ENCODE measurements around the gene SERINC2.
A peak's percentile ranks its signal among the peaks of the same experiment; 100 is the strongest.

SERINC2 gene

GRCh38 chr1:31412732-31413404, at the start of gene SERINC2:
SERINC2 (plus strand) TSS chr1:31413213; CDS start chr1:31413266, 53 bp downstream.
- peak; percentile 83 for DNase-seq (ENCODE audit: low spot score)

- DNase-seq (ENCODE audit: low spot score): no peak
Measured at GRCh38 chr1:31364561-31365250, 48.3 kb upstream of the SERINC2 start.

DNA sequence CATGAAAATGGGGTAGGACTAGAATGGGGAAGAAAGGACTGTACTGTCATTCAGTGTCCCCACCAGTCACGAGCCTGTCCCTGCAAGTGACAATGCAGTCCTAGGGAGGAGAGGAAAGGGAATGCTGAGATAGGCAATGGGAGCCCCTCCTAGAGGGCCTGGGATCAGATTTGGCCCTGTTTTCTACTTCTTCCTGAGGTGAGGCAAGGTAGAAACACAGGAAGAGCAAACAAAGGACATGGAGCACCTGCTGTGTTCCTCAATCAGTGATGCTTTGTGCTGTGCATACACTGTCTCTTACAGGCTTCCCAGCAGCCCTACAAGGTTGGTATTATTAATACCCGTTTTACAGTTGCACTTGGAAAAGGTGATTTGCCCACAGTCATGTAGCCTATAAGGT, 46.2 kb upstream of the SERINC2 start:
- no peak for DNase-seq (ENCODE audit: low spot score)

DNA sequence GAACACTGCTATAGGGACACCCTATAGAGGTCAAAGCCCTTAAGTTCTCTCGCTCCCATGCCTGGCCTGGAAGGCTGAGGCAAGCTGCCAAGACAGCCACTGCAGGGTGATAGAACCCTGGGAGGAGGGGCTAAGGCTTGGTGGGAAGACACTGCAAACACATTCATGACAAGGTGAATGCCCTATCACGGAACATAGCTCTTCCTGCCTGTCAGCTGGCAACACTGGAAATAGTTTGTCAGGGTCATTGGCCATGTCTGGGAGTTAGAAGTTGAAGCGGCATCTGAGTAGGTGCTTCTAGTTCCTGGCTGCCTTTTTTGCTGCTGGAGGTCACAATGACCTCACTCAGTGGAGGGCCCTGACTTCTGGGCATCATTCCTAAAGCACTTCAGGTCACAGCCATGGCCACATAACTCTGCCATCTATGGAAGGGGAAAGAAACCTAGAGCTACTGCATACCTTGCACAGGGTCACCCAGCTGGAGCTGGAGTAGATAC, 44.4 kb upstream of the SERINC2 start:
- DNase-seq (ENCODE audit: low spot score): no peak

GRCh38 chr1:31370021-31370420, 43.0 kb upstream of the SERINC2 start:
- DNase-seq (ENCODE audit: low spot score): no peak

DNA sequence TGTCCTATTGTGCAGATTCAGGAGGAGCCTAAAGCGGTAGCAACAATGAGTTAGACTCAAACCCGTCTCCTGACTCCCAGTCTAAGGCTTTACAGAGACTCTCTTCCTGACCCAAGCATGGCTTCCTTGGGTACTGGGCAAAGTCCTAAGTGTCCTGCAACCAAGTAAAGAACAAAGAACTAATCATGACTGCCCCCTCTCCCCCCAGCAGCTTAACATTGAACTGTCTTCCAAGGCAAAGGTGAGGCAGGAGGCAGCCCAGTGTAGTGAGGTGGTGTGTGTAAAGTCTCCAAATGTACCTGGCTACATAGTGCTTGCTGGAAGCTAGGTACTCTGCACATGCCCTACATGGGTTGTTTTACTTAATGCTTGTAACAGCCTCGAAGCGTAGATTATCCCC, 42.4 kb upstream of the SERINC2 start:
- DNase-seq (ENCODE audit: low spot score): no peak

DNA sequence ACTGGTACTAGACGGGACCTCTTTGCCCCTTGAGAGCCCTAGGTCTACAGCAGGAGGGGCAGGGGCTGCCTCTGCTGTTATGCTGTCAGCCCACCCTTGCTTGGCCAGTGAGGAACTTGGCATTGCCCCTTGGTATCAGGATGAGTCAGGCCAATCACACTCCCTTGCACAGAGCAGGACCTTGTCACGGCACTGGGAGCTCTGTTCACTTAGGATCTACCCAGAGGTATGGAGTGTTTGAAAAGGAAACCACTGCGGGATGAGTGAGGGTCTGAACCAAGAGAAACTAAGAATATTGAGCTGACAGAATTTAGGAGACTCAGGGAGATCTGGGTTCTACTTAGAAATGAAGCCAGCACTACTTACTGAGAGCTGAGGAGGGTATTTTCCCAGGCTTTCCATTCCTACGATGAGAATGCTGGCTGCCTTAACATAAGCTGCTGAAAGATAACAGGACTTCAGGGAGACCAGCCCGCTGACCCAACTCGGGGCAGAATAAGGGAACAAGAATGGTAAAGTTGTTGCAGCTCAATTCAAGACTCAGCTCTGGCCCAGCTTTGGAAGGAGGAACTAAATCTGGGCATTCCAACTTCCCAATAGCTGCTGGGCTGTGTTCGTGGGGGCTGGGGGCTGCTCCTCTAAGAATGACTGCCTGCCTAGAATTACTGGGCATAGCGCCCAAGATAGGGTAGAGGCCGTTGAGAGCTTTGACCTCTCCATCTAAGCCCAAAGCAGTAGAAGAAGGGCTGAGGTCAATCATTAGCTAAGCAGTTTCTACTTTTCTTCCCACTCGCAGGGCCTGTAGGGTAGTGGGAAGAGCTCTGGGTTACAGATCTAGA, 41.7 kb upstream of the SERINC2 start:
- no peak for DNase-seq (ENCODE audit: low spot score)

GRCh38 chr1:31372051-31372450, 41.0 kb upstream of the SERINC2 start:
- DNase-seq (ENCODE audit: low spot score): no peak

- no peak for DNase-seq (ENCODE audit: low spot score)
Measured at GRCh38 chr1:31372751-31373055, 40.3 kb upstream of the SERINC2 start.

- peak; percentile 84 for DNase-seq (ENCODE audit: low spot score)
Measured at GRCh38 chr1:31373056-31373896, 39.7 kb upstream of the SERINC2 start, which contains the start of gene FABP3. FABP3 (minus strand) TSS chr1:31373076; CDS start chr1:31373014, 62 bp downstream.

DNA sequence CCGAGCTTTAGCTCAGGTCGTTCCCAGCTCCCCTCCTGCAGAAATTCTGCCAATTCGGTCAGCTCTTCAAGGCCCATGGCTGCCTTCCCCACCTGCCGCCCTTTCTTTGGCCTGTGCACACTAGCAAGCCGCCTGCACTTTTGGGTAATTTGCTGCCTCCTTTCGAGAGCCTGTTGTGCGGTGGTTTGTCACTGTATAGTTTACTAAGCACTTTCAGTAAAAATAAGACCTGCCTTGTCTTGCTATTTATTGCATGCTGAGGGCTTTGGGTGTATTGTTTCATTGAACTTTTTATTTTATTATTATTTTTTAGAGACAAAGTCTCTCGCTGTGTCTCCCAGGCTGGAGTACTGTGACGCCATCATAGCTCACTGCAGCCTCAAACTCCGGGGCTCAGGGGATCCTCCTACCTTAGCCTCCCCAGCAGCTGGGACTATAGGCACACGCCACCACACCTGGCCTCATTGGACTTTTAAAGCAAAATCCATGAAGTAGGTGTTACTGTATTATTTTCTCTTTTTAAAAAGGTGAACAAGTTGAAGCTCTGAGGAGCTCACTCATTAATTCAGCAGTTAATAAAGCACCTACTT, 39.0 kb upstream of the SERINC2 start:
- no peak for DNase-seq (ENCODE audit: low spot score)

DNA sequence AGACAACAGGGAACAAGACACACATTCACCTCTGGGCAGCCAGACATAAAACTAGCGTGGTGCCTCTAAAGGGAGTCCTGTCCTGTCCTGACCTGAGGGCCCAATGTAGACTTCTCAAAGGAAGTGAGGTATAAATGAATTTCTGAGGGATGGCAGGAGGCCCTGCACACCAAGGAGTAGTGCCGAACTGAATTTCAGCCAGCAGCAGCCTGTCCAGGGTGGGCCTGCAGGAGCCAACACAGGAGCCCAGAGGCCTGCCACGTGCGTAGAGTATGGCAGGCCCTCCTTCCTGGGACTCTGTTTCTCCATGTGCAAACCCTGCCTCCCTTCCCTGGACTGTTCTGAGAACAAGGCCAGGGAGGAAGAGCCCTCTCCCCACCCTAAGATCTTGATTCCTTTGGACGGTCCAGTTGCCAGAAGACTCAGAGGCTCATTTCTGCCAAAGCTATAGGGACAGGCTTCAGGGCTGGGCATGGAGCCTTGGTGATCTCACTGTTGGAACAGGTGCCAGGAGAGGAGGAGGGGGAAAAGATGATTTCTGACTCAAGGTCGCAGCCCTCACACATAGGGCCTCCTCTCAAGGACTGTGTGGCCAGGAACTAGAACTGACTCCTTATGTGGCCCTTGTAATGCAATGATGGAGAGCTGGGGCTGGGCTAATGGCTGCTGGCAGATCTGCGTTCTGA, 38.4 kb upstream of the SERINC2 start:
- peak; percentile 69 for DNase-seq (ENCODE audit: low spot score)

DNA sequence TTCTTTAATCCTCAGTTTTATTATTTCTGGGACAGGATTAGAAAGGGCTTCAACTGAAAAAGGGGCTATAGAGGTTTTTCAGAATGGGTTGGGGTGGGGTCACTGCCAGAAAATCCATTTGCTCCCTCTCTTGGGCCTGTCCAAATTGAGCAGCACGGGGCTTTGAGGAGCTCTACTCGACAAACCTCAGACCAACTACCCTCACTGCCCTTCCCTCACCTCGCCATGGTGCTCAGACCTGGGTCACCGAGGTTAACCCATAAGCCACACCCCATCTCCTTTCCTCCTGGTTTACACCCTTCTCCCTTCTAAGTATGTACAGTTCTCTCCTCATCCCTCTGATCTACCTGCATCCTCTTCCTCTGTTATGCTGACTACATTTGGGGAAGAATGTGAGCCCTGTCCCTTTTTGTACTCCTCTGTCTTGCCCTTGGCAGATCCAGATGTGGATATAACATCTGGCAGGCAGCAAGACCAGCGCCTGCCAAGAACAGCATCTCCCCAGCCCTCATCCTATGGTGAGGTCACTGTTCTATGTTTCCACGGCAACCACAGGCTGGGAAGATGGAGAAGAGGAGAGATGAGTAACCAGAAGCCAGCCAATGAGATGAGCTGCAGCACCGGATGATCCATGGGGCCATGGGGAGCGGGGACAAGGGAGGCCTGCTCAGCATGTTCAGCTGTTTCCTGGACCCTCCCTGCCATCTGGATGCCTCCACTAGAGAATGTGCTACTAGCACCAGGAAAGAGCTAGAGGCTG, 36.5 kb upstream of the SERINC2 start:
- DNase-seq (ENCODE audit: low spot score): peak; percentile 95

GRCh38 chr1:31377364-31377863, 35.6 kb upstream of the SERINC2 start:
- DNase-seq (ENCODE audit: low spot score): no peak

- DNase-seq (ENCODE audit: low spot score): no peak
Measured at GRCh38 chr1:31378001-31378400, 35.0 kb upstream of the SERINC2 start.

DNA sequence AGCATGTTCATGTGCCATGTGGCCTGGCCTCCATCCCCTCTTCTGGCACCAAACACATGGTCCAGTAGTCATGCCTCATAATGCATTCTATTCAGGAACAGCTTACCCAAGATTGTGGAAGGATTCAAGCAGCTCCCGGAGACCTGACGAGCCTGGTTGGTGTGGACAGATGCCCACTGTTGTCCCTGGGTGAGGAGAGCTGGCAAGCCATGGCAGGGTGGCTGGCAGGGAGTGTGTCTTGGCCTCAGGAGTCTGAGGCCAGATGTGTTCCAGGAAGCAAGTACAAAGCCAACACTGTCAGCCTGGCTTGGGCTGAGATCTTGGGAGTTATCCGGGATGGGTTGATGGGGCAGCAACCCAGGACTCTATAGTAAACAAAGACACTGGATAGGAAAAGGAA, 32.8 kb upstream of the SERINC2 start:
- DNase-seq (ENCODE audit: low spot score): no peak

DNA sequence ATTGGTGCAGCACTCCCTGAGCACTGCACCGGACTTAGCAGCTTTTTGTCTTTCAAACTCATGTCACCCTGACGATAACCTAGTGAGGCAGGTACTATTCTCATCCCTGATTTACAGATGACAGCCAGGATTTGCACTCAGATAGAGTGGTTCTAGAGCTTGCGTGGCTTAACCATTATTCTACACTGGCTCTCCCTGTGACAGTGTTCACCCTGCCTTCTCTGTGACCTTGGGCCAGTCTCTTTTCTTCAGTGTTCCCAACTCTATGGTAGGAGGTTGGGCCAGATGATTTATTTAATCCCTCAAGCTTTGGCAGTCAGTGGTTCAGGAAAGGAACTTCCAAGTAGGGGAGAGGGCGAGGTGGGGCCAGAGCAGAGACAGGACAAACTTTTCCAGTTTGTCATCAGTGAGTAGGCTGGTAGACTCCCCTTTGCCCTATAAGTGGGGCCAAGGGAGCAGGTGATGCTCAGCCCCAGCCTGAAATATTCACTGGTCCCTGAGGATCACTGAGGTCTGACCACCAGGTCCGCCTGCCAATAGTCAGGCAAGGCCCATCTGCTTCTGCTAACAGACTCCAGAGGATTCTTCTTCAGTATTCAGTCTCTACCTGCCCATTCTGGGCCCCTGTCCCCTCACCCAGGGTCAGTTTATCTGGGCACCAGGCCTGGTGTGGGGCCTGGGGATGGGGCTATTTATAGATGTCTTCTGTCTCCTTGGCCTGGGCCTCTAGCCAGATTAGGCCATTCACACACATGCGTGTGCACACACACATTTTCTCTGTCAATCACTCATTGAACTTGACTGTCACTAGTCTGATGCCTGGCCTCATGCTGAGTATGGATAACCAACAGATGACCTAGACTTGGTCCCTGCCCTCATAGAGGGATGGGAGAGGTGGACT, 31.4 kb upstream of the SERINC2 start:
- no peak for DNase-seq (ENCODE audit: low spot score)

GRCh38 chr1:31382379-31382989, 30.5 kb upstream of the SERINC2 start:
- no peak for DNase-seq (ENCODE audit: low spot score)

All from AG20443 (cell line).